Keratinocyte (primary cell): Measurements from ENCODE around the gene KSR1.

ENCODE experiments used
- CTCF ChIP-seq, 3 experiments: IDR thresholded peaks in 1 of 3; conservative IDR thresholded peaks in 1 of 3; optimal IDR thresholded peaks in 1 of 3; 2 replicates in 2 of 3; 3 replicates in 1 of 3; pipeline versions ENCODE3 to v1.5.1; 2011; ENCODE audit warnings: low read length in 3 of 3, mild to moderate bottlenecking in 3 of 3, moderate library complexity in 2 of 3, control low read depth in 1 of 3, inconsistent platforms in 1 of 3; ENCODE audit not compliant: insufficient read depth in 2 of 3; ENCODE audit errors: extremely low read depth in 1 of 3
- EZH2 ChIP-seq: IDR thresholded peaks from one replicate; pipeline ENCODE4 v1.6.1; 2012; ENCODE audit warnings: inconsistent platforms, mild to moderate bottlenecking, low read length, moderate library complexity

DNA sequence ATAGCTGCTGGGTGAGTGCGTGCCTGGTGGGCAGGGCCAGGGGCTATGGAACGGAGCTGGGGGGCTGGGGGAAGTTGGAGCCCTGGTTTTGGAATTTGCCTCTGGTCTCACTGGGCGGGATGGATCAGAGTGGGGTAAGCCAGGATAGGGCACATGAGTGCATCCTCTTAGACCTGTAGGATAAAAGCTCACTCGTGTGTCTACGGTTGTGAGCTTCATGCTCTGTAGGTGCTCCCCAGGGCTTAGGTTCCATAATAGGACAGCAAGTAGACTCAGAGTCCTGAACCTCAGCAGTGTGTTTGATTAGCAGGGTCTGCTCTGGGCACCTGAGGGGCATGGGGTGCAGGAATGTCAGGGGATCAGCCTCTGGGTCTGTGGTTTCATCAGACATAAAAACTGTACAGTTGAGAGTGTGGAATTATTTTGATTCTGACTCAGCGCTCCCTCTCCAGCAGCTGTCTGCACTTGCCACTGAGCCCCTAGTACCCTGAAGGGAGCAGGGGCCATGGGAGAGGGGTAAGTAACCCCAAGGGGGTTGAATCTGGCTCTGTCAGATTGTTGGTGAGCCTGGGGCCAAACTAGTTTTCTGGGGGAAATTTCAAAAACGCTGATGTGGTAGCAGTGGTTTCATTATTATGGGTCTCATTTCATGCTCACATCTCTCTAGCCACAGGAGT, 90.5 kb downstream of the KSR1 start:
- TF ChIP-seq CTCF (optimal IDR thresholded peaks at IDR 0.05 in 1 of 3, IDR thresholded peaks at IDR 0.05 in 1 of 3, conservative IDR thresholded peaks at IDR 0.05 in 1 of 3; ENCODE audit: extremely low read depth in 1 of 3, insufficient read depth in 2 of 3, low read length in 3 of 3) (no peak), EZH2 (no peak)
